Stimulated activated CD4-positive, alpha-beta T cell treated with anti-CD3 and anti-CD28 coated beads, Interleukin-12 subunit alpha, Interleukin-12 subunit beta, amount 100 ng/mL, for 48 hours (primary cell): Measurements from ENCODE around the gene CD300LD.

Experiments
- DNase-seq, 3 donors: peaks; one replicate each; pipeline ENCODE4 v3.0.0-alpha.2; 2020; ENCODE audit warnings: low read depth in 2 of 3, low spot score in 1 of 3

The CD300LD gene

GRCh38 chr17:74545843-74546230, 46.2 kb downstream of the CD300LD start, which contains the start of gene CD300C:
Gene CD300C (minus strand): TSS chr17:74546115. CDS start chr17:74545782, 333 bp downstream.
- no peak for DNase-seq

DNA sequence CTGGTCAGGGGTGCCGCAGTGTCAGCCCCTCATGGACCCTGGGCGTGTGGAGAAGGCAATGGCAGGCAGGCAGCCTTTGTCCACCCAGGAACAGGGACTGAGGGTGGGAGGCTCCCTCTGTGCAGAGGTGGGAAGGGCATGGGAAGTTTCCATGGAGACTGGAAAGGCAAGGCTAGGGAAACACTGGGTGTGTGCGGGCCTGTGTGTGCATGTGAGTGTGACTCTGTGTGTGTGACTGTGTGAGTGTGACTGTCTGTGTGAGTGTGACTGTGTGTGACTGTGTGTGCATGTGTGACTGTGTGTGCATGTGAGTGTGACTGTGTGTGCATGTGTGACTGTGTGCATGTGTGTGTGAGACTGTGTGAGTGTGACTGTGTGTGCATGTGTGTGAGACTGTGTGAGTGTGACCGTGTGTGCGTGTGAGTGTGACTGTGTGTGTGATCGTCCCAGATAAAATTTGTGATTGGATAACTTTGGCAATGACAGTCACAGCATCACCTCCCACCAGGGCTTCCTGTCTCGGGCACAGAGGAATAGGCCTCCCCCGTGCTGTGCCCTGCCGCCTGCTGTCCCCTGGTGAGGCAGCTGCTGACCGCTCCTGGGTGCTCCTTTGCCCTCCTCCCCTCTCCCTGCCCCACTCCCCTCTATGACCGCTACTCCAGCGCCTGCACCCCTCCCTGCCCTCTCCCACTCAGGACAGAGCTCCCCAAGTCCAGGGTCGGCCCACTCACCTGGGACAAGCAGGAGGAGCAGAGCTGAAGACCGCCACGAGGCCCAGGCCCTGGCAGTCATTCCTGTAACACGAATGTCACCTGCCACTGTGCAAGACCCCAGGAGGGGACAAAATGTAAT, 46.9 kb downstream of the CD300LD start:
- DNase-seq = no peak

DNA sequence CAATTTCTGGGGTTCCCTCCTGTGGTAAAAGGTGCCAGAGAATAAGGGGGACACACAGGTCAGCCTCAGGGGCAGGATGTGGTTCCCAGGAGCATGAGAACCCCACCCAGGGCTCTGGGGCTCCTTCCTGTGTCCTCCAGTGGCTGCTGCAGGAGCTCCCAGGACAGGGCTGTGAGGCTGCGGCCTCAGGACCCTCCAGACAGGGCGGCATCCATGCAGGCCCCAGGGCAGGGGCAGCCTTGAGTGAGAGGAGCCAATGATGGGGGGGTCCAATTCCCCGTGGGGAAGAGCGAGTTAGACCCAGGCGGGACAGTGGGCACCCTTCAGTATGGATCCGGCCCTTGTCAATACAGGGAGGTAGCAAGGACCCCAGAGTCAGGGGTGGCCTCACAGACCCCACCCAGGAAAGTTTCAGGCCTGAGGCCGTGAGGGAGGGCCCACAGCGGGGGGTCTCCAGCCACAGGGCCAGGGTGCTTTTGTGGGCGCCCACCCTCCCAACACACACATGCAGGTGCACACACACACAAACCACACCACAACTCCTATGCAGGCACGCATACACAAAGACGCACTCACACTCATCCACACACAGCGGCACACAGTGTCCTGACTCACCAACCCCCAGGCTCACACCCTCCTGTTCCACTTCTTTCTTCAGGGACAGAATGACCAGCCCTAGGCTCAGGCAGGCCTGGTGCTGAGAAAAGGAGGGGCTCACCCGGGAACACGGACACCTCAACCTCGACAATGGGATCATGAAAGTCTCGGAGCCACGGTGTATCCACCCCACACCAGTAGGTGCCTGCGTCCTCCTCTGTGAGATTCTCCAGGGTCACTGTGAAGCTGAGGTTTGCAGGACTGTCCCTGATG, 48.0 kb downstream of the CD300LD start:
- DNase-seq = no peak

DNA sequence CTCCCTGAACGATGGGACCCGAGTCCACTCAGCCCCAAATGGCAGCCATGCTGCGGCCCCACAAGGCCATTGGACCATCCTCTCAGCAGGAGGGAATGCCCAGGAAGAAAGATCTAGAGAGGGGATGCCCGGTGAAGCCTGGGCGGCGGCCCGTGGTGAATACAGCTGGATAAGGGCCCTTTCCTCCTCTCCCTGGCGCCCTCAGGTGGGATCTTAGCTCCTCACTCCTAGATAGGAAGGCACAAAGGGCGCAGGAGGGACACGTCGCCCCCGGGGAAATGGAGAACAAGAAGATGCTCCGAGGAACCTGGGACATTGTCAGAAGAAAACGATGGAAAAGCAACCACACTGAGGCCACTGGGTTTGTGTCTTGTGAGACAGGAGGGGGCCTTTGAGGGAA, 48.7 kb downstream of the CD300LD start:
- DNase-seq = no peak

DNA sequence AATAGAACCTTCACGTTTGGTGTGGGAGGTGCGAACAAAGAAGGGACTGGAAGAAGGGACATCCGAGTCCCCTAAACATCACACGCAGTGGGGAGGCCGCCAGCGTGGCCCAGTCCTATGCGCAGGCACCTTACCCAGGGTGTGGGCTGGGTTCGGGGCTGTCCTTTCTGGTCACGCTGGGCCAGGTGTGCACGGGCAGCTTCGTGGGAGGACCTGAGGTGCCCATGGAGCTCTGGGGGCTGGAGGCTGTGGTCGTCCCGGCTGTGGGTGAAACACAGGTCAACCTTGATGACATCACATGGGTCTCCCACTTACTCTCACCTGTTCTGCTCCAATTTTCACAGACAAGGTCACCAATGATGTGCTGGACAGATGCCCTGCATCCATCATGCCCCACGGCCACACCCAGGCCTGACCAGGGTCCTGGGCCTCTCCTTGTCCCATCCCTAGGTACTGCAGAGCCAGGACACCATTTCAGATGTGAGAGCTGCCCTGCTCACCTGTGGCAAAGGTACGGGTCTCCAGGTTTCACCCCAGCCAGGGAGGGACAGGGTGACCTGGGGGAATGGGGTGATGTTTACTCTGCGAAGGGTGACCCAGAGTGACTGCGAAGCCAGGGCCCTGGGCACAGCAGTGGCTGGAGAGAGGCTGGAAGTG, 49.2 kb downstream of the CD300LD start:
- DNase-seq = no peak

GRCh38 chr17:74542166-74542565, 49.9 kb downstream of the CD300LD start:
- DNase-seq = no peak

DNA sequence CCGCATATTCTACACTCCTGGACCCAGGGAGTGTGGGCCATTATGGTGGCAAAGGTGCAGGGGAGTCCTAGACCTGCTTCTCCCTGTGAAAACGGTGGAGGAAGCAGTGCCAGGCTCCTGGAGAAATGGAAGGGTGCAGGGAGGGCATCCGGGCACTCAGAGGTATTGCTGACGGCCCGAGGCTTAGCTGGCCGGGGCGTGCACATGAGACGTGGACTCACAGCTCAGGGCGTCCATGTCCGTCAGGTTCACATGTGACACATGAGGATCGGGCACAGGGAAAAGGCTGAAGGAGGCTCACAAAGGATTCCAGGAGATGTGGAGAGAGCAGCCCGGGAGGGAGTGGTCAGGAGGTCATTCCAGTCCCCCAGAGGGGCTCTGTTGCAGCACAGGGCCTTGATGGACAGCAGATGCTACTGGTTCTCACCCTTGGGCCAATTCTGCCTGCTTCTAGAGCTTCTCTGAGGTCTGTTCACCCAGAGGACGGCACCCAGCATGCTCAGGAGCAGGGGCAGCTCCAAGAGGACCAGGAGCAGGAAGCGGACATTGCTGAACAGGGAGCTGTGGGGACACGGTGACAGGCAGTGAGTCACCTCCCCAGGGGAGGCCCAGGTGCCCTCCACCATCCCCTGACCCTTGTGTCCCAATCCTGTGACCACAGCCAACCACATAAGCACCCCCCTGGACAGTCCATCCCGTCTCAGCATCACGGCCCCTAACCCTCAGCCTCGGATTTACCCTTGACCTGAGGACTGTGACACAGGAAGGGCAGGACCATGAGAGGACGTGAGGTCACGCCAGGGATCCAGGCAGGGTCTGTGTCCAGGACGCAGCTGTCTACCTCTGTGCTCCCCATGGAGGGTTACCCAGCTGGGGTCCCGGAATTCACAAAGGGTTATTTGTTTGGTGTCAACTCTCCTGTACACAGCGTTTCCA, 50.6 kb downstream of the CD300LD start:
- DNase-seq = no peak

GRCh38 chr17:74539281-74539820, 52.7 kb downstream of the CD300LD start:
- DNase-seq = no peak

DNA sequence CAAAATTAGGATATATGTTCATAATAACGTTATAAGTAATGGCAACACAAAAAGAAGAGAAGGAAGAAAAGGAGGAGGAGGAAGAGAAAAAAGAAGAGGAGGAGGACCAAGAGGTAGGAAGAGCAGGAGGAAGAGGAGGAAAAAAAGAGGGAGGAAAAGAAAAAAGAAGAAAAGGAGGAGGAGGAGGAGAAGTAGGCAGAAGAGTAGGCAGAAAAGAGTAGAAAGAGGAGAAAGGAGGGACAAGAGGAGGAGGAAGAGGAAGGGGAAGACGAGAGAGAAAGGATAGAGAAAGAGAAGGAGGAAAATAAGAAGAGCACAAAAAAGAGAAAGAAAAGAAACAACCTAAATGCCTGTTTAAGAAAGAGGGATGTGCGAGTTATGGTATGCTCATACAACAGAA, 55.2 kb downstream of the CD300LD start:
- no peak for DNase-seq

DNA sequence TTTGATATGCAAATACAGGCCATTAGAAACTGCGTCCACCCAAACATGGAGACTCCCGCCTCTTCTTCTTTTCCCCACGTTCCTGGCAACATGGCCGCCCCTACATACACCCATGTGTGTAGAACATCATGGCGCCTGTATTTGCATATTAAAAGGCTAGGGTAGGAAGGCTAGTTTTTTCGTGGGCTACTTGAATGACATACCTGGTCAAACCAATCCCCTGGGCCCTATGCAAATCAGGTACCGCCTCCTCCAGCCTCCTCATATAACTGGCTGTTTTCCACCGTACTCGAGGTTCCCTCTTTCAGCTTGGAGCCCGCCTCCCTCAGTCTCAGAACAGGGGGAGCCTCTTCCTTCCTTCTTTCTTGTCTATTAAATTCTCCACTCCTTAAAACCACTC, 60.0 kb downstream of the CD300LD start:
- DNase-seq = no peak

GRCh38 chr17:74531231-74531761, 60.8 kb downstream of the CD300LD start, which contains the start of gene CD300LB:
Gene CD300LB (minus strand): TSS chr17:74531475. CDS start chr17:74531350, 125 bp downstream.
- no peak for DNase-seq

- DNase-seq = no peak
Measured at GRCh38 chr17:74530831-74531150, 61.3 kb downstream of the CD300LD start.
